Panc1 (cell line): ENCODE data around the gene SOWAHD. TPM values are rescaled to one million over a fixed set of nuclear protein-coding genes. Genes with fewer than 3 reads are reported as not detected.

Experiments used
- ATAC-seq: fragments of 200-7000 bp; cut with Tn5 transposase; 2 replicates; pipeline ENCODE4 v1.9.1; 2020; ENCODE audit warnings: mild to moderate bottlenecking, moderate library complexity
- BruUV-seq: library from RNA; stranded (reverse); fragments of 400-500 nt; replicated peaks from 2 replicates; lab custom pipeline; 2021; lab: Mats Ljungman, UMichigan
- CTCF ChIA-PET: fragments of 300-600 bp; sonication (Branson Sonifier 250); formaldehyde crosslinking; loops from one replicate; lab custom pipeline; 2022; ENCODE audit warnings: antibody characterized with exemption; lab: Charles Lee
- POLR2A ChIA-PET: fragments of 300-600 bp; sonication (Branson Sonifier 250); formaldehyde crosslinking; loops from one replicate; lab custom pipeline; 2022; ENCODE audit warnings: antibody characterized with exemption; lab: Charles Lee
- DNase-seq: peaks from one replicate; pipeline ENCODE4 v3.0.0-alpha.2; 2010; ENCODE audit warnings: low read depth, low spot score
- H3K27ac ChIP-seq: 2 replicates; pipeline ENCODE4 v1.5.1; 2011; ENCODE audit warnings: mild to moderate bottlenecking, low read length, inconsistent platforms
- H3K27me3 ChIP-seq: fragments of 200-500 bp; sonication (Bioruptor generic); 2 replicates; pipeline ENCODE4 v1.6.0; 2014; ENCODE audit warnings: low read length, inconsistent platforms; ENCODE audit not compliant: control insufficient read depth, insufficient read depth
- H3K36me3 ChIP-seq: fragments of 200-500 bp; sonication (Bioruptor generic); 2 replicates; pipeline ENCODE4 v1.5.1; 2014; ENCODE audit warnings: inconsistent platforms, mild to moderate bottlenecking, low read length, moderate library complexity; ENCODE audit not compliant: control insufficient read depth, insufficient read depth
- H3K4me1 ChIP-seq: 2 replicates; pipeline ENCODE4 v1.5.1; 2011; ENCODE audit warnings: inconsistent platforms, mild to moderate bottlenecking, low read length, moderate library complexity; ENCODE audit not compliant: control insufficient read depth, insufficient read depth
- H3K4me3 ChIP-seq, 2 experiments: 2 replicates each; pipeline ENCODE4 v1.5.1; 2011 to 2012; ENCODE audit warnings: low read depth in 2 of 2, low read length in 2 of 2, mild to moderate bottlenecking in 2 of 2, inconsistent platforms in 1 of 2, moderate library complexity in 1 of 2
- H3K9me3 ChIP-seq: fragments of 200-500 bp; sonication (Bioruptor generic); 2 replicates; pipeline ENCODE4 v1.5.1; 2014; ENCODE audit warnings: low read depth, mild to moderate bottlenecking, inconsistent platforms, low read length, moderate library complexity; ENCODE audit not compliant: control insufficient read depth, insufficient read depth
- CTCF ChIP-seq: fragments of 450-650 bp; IDR thresholded peaks from 2 replicates; pipeline ENCODE4 v1.5.1; 2017; ENCODE audit warnings: mild to moderate bottlenecking
- POLR2AphosphoS5 ChIP-seq: IDR thresholded peaks from 2 replicates; pipeline ENCODE4 v1.6.1; 2012; ENCODE audit warnings: mild to moderate bottlenecking, low read depth, low read length, moderate library complexity
- REST ChIP-seq, 2 experiments: IDR thresholded peaks; 2 replicates each; pipeline ENCODE4 v1.6.1; 2011 to 2012; ENCODE audit warnings: low read depth in 2 of 2, control low read depth in 1 of 2, low read length in 1 of 2, mild to moderate bottlenecking in 1 of 2, moderate library complexity in 1 of 2; ENCODE audit not compliant: insufficient read depth in 1 of 2
- SIN3A ChIP-seq: IDR thresholded peaks from 2 replicates; pipeline ENCODE4 v1.6.1; 2012; ENCODE audit warnings: low read depth, mild to moderate bottlenecking, low read length, moderate library complexity, borderline replicate concordance; ENCODE audit not compliant: insufficient read depth
- TCF7L2 ChIP-seq: IDR thresholded peaks from 2 replicates; pipeline ENCODE4 v1.6.1; 2011; ENCODE audit warnings: mild to moderate bottlenecking, low read depth, low read length, inconsistent platforms
- in situ Hi-C: cut with HindIII; loops from 2 replicates; pipeline ENCODE4 v1.10.0; 2016; ENCODE audit warnings: low sequenced_read_pairs, low pct_unique_long_range_greater_than_20kb
- intact Hi-C: fragments of 100-400 bp; cut with micrococcal nuclease; formaldehyde crosslinking; loops from one replicate; pipeline ENCODE4 v1.10.0; 2022; ENCODE audit not compliant: unreplicated experiment
- total RNA-seq: library from RNA; stranded (reverse); gene quantifications from one replicate; pipeline ENCODE4 v1.2.1, GENCODE V29; 2021; ENCODE audit not compliant: unreplicated experiment

The SOWAHD gene
- total RNA-seq, 1 experiment from 2014 or later, result 1.1 TPM

GRCh38 chrX:119778829-119779228, 20.4 kb downstream of the SOWAHD start:
- H3K4me3 ChIP-seq, result no peak overlapping the region
- ATAC-seq, result no peak
- intact Hi-C loops (no loop called here), in situ Hi-C loops (no loop called here)
- H3K27me3 ChIP-seq, result no peaks in the 10 kb centered on the region
- no peaks in the 10 kb centered on the region for H3K9me3 ChIP-seq
- H3K4me1 ChIP-seq, result no peaks in the 10 kb centered on the region
- no peaks in the 10 kb centered on the region for H3K36me3 ChIP-seq
- DNase-seq, result no peak
- CTCF ChIA-PET, result interaction anchor here (0.7 to 1.0 kb wide), 2 partner anchors 20 to 50 kb away, joined by 3 to 7 read pairs; partner anchors contain the start of gene SOWAHD
- POLR2A ChIA-PET, result no interaction called here
- H3K27ac ChIP-seq, result no peak overlapping the region
- no TSS peak for BruUV-seq
- TF ChIP-seq SIN3A (no peak), CTCF (no peak), POLR2AphosphoS5 (no peak), REST (IDR thresholded peaks at IDR 0.05; ENCODE audit: insufficient read depth in 1 of 2, low read depth in 2 of 2, low read length in 1 of 2) (no peak)

- H3K27ac ChIP-seq, result no peak overlapping the region
- H3K9me3 ChIP-seq, result no peaks in the 10 kb centered on the region
- ATAC-seq (no peak), DNase-seq (no peak)
- BruUV-seq, result no TSS peak
- POLR2A ChIA-PET, result no interaction called here
- no peaks in the 10 kb centered on the region for H3K4me1 ChIP-seq
- no peaks in the 10 kb centered on the region for H3K27me3 ChIP-seq
- TF ChIP-seq CTCF (no peak), TCF7L2 (no peak), SIN3A (no peak)
- H3K4me3 ChIP-seq, result no peak overlapping the region
- in situ Hi-C loops (no loop called here), intact Hi-C loops (no loop called here)
- CTCF ChIA-PET, result no interaction called here
- H3K36me3 ChIP-seq, result peaks cover 10% of the 10 kb centered on the region
Observed at GRCh38 chrX:119783026-119783425, 24.6 kb downstream of the SOWAHD start.
